CD4-positive, alpha-beta T cell treated with Interleukin-17A for 4 hours (primary cell): Measurements from ENCODE around the gene ORM1.
"Not testable (repeated sequence)": the region's sequence is repeated elsewhere in the genome, so short reads cannot be mapped to it uniquely, and the experiment has no call there.

Experiments used
- DNase-seq: peaks from one replicate; pipeline ENCODE4 v3.0.0-alpha.2; 2020; ENCODE audit warnings: mixed read lengths

ORM1 gene

GRCh38 chr9:114325684-114326254 lies 2.9 kb downstream of the ORM1 start:
- not testable (repeated sequence) for DNase-seq

- DNase-seq: no peak
Observed at GRCh38 chr9:114327749-114328148, 4.9 kb downstream of the ORM1 start.

DNA sequence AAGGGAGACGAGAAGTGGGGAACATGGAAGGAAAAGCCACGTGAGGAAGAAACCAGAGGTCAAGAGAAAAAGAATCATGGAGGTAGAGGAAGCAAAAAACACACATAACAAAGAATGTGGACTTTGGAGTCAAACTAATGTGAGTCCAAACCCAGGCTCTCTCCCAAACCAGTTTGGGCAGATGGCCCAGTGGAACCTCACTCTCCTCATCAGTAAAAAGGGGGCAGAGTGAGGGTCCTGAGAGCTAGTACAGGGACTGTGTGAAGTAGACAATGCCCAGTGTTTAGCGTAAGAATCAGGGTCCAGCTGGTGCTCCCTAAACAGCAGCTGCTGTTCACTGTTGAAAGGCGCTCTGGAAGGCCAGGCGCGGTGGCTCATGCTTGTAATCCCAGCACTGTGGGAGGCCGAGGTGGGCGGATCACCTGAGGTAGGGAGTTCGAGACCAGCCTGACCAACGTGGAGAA lies 5.5 kb downstream of the ORM1 start:
- DNase-seq: not testable (repeated sequence)

DNA sequence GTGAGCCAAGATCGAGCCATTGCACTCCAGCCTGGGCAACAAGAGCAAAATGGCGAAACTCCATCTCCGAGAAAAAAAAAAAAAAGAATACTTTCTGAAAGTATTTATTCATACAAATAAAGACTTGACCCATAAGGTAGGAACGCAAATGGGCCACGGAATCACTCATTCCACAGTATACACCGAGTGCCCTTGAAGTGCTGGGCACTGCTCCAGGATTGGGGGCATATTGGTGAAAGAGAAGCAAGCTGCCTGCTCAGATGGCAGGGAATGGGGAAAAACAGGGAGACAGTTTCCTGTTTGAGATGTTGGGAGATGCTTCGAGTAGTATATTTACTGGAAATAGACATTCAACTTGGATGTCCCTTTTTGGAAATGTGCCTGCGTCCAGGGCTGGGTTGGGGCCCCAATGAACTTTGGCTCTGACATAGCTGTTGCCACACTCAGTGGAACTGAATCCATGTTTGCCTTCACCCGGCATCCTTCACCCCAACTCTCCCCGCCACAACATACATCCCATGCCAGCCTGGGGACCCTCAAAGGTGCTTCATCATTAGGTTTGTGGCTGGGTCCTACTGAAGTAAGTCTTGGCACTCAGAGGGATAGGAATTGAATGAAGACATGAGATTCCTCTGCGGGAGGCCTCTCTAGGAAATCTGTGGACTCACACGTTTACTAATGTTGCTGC lies 6.2 kb downstream of the ORM1 start:
- not testable (repeated sequence) for DNase-seq

- DNase-seq: not testable (repeated sequence)
Observed at GRCh38 chr9:114329625-114330022, 6.7 kb downstream of the ORM1 start, which contains the start of gene ORM2. Gene ORM2, plus strand, starts transcription at chr9:114329869. Its CDS starts 36 bp downstream, at chr9:114329905.

DNA sequence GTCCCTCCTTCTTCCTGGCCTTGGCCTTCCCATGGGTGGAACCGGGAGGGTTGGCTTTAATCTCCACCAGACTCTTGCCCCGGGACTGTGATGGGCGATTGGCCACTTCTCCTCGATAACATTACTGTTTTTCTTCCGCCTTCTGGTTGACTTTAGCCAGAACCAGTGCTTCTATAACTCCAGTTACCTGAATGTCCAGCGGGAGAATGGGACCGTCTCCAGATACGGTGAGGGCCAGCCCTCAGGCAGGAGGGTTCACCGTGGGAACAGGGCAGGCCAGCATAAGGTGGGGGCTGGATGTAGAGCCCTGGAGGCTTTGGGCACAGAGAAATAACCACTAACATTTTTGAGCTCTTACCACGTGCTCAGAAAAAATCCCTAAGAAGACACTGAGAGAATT lies 7.7 kb downstream of the ORM1 start:
- no peak for DNase-seq

DNA sequence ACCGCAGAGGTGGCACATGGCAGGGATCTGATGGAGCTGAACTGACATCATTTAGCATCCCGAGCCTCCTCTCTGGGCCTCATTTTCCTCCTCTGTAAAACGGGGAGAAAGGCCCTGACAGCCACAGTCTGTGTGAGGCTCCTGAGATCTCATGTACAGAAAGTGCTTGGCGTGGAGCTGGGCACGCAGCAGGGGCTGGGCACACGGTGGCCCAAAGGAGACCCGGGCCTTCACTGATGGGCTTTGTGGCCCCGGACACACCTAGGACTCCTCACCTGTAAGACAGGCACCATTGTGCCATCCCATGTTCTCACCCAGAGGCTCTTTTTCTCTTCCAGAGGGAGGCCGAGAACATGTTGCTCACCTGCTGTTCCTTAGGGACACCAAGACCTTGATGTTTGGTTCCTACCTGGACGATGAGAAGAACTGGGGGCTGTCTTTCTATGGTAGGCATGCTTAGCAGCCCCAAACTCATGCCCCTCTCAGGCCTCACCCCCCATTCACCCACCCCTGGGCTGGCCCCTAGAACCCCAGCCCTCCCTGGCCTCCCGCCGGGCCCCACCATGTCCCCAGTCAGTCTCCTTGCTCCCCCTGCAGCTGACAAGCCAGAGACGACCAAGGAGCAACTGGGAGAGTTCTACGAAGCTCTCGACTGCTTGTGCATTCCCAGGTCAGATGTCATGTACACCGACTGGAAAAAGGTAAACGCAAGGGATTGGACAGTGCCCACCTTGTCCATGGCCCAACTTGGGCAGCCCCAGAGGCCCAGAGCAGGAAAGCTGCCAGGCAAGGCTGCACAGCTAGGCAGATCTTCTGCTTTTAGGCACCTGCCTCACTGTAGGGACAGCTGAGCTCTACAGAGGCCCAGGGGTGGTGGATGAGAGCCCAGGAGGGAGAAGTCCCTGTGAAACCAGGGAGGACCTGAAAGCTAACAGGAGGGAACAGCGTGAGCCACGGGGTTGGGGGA lies 8.6 kb downstream of the ORM1 start:
- DNase-seq: not testable (repeated sequence)

DNA sequence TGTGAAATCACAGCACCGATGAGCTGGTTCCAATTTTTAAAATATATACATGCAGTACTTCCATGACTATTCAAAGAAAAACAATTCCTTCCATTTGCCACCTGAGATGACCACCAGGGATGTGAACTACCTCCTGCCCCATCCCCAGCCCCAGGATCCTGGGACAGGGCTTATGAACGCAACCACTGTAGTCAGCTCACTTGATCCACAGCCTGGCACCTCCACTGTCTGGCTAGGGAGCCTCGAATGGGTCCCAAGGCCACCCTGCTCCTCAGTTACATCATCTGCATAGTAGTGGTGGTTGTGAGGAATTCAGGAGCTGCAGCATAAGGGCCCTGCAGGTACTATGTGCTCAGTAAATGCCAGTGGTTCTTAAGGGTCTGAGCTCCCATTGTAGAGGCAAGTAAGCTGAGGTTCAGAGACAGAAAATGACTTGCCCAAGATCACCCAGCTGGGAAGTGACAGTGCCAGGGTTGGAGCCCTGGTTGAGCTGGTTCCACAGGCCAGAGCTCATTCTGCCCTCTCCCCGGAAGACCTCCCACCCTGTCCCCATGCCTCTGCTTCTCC lies 9.7 kb downstream of the ORM1 start:
- DNase-seq: not testable (repeated sequence)

- not testable (repeated sequence) for DNase-seq
Observed at GRCh38 chr9:114333718-114334117, 10.8 kb downstream of the ORM1 start.

- no peak for DNase-seq
Observed at GRCh38 chr9:114334490-114334889, 11.6 kb downstream of the ORM1 start.

- no peak for DNase-seq
Observed at GRCh38 chr9:114335745-114336144, 12.8 kb downstream of the ORM1 start.

GRCh38 chr9:114336157-114336556 lies 13.3 kb downstream of the ORM1 start:
- DNase-seq: no peak

GRCh38 chr9:114336699-114337395 lies 13.9 kb downstream of the ORM1 start:
- DNase-seq: no peak

- no peak for DNase-seq
Observed at GRCh38 chr9:114338187-114338586, 15.3 kb downstream of the ORM1 start.

GRCh38 chr9:114339130-114339908 lies 16.4 kb downstream of the ORM1 start:
- DNase-seq: peak; percentile 73

GRCh38 chr9:114341152-114341830 lies 18.4 kb downstream of the ORM1 start:
- no peak for DNase-seq

GRCh38 chr9:114341991-114342390 lies 19.1 kb downstream of the ORM1 start:
- no peak for DNase-seq

- no peak for DNase-seq
Observed at GRCh38 chr9:114342755-114343440, 20.0 kb downstream of the ORM1 start.

- DNase-seq: no peak
Observed at GRCh38 chr9:114343471-114344187, 20.7 kb downstream of the ORM1 start.

GRCh38 chr9:114344188-114344566 lies 21.3 kb downstream of the ORM1 start:
- no peak for DNase-seq
